Stimulated activated CD8-positive, alpha-beta memory T cell treated with anti-CD3 and anti-CD28 coated beads, Interleukin-12 subunit alpha, Interleukin-12 subunit beta, amount 100 ng/mL, for 24 hours (primary cell): ENCODE results near the gene HSCB.
A peak's percentile ranks its signal among the peaks of the same experiment; 100 is the strongest.
"Not testable (repeated sequence)": the region's sequence is repeated elsewhere in the genome, so short reads cannot be mapped to it uniquely, and the experiment has no call there.

Experiments used
- DNase-seq: peaks from one replicate; pipeline ENCODE4 v3.0.0-alpha.2; 2020; ENCODE audit errors: extremely low read depth

HSCB gene

DNA sequence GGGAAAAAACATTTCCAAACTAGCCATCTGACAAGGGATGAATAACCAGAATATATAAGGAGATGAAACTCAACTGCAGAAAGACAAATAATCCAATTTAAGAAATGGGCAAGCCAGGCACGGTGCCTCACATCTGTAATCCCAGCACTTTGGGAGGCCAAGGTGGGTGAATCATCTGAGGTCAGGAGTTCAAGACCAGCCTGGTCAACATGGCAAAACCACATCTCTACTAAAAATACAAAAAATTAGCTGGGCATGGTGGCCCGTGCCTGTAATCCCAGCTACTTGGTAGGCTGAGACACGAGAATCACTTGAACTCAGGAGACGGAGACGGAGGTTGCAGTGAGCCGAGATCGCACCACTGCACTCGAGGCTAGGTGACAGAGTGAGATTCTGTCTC lies 3.0 kb upstream of the HSCB start:
- DNase-seq: not testable (repeated sequence)

DNA sequence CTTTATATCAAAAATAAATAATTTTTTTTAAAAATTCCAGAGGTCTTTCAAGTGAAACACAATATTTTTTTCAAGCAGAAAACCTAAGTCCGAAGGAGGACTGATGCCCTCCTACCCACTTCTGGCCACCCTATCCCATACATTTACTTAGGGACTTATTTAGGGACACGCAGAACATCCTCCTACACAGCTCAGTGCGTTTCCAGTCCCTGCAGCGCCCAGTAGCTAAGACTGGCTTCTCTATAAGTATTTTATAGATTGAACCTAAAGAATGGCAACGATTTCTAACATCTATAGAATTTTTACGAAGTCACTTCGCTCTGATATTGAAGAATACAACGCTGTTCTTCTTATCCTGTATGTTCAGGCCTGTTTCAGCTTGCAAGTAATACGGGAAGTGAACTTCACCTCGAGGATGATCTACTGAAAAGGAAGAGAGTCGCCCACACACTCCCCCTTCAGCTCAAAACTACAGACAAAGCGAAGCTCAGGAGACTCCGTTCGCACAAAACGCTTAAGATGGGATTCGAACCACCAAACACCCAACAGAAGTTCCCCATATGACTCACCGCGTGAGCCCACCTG lies 547 bp upstream of the HSCB start:
- no peak for DNase-seq

DNA sequence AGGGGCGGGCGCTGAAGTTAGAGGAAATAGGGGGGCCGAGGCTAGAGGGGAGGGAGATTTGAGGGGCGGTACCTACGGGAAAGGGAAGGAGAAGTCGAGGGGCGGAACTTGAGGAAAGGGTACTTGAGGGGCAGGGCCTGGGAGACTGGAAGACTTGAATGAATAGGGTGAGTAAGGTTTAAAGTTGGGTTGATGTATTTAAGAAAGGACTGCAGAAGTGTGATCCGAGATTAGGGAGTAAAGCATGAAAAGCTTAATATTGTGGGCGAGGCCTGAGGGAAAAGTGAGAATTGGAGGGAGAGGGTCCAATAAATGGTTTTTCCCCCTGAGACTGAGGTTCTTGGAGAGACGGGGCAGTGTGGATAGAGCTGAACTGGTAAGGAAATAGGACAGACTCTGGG lies 723 bp downstream of the HSCB start:
- DNase-seq: no peak

DNA sequence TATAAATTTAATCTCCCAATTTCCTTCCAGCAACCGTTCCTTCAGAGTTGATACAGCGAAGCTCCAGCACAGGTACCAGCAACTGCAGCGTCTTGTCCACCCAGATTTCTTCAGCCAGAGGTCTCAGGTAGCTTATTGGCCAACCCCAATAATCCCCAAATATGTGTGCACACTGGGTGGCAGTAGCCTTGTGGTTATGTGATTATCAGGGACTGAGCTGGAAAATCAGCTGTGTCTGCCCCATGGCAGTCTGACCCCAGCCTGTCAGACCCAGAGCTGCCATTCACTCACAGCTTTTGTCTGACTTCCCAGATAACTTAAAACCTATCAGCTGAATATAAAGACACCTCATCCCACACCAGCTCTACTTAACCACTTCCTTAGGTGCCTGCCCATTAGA lies 2.0 kb downstream of the HSCB start:
- DNase-seq: no peak

DNA sequence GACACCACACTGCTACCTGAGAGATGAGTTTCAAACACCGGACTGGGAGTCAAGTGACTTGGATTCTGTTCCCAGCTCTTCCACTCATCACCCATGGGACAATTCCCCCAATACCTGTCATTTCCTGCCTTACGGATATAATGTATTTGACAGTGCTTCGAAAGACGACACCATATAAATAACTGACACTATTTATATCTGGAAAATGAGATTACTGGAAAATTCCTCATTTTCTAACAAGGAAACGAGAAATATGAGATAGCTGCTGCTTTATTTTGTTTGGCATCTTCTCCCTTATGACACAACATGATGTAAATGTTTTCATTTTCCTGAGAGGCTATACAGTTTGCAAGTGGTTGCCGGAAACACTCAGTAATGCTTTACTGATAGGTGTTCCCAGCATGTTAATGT lies 8.6 kb downstream of the HSCB start:
- DNase-seq: no peak

DNA sequence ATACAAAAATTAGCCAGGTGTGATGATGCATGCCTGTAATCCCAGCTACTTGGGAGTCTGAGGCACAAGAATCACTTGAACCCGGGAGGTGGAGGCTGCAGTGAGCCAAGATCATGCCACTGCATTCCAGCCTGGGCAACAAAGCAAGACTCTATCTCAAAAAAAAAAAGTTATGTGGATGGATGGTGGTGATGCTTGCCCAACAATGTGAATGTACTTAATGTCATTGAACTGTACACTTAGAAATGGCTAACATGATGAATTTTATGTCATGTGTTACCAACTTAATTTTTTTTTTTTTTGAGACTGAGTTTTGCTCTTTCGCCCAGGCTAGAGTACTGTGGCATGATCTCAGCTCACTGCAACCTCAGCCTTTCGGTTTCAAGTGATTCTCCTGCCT lies 12.7 kb downstream of the HSCB start:
- DNase-seq: not testable (repeated sequence)

DNA sequence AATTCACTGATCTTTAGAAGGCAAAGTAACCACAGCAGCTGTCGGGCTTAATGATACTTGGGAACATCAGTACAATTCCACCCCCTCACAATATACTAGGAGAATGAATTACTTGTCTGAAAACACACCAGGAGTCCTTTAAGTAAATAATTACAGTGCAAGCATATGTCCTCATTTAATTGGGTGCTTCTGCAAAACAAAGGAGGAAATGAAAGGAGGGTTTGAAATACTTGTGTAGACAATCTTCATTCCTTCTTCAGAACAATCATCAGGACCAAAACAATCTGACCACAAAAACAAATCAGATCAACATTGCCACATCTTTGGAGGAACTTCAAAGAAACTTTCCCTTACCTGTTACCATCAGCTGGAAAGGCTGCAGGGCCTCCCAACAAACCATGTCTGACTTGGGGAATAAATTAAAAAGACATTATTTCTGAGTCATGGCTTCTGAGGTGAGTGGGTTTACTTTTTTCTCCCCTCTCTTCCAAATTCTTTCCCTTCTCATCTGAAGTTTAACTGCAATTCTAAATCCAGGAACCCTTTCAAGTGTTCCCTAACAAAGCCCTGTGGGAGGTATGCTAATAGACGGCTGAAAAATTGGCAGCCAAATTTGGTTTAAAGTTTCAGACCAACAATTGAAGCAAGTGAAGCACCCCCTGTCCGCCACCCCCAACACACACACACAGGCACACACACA lies 18.2 kb downstream of the HSCB start:
- no peak for DNase-seq

DNA sequence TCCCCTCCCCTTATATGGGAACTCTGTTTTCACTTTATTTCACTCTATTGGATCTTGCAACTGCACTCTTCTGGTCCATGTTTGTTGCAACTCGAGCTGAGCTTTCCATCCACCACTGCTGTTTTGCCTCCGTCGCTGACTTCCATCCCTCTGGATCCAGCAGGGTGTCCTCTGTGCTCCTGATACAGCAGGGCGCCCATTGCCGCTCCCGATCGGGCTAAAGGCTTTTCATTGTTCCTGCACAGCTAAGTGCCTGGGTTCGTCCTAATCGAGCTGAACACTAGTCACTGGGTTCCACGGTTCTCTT lies 19.6 kb downstream of the HSCB start:
- DNase-seq: no peak

DNA sequence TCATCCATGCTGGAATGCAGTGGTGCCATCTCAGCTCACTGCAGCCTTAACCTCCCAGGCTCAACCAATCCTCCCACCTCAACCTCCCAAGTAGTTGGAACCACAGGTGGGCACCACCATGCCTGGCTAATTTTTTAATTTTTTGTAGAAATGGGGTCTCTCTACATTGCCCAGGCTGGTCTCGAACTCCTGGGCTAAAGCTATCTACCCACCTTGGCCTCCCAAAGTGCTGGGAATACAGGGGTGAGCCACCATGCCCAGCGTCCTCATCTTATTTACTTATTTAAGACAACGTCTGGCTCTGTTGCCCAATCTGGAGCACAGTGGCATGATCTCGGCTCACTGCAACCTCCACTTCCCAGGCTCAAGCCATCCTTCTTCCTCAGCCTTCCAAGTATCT lies 20.2 kb downstream of the HSCB start:
- not testable (repeated sequence) for DNase-seq

DNA sequence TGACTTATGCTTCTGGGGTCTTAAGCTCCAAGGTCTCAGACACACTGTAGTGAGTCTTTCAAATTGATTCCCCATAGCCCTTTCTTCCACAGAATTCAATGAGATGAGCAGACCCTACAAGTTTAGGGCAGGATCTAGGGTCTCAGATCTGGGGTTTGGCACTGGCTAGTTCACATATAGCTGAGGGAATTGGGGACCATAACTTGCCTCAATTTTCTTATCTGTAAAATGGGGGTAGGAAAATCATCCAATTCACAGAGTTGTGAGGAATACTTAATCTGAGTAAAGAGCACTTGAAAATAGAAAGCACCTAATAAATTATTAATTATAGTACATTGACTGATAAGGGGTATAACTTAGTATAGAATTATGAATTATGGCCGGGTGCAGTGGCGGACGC lies 24.8 kb downstream of the HSCB start:
- DNase-seq: no peak

DNA sequence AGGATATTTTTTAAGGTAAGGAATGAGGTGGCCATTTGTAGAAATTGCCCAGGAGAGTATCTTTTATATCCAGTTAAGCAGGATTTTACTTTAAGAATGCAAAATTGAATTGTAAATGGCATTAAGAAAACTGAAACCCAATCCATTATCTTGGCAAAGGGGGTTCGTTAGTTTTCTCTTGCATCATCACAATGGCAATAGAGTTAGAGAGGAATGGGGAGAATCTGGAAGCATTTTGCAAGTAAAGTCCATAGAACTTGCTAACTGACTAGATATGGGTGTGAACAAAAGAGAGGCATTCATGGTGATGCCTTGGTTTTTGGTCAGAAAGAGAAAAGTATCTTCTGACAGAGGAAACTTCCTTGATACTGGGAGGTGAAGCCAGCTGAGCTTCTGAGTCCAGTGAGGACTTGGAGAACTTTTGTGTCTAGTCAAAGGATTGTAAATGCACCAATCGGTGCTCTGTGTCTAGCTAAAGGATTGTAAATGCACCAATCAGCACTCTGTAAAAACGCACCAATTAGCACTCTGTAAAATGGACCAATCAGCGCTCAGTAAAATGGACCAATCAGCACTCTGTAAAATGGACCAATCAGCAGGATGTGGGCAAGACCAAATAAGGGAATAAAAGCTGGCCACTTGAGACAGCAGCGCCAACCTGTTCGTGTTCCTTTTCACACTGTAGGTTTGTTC lies 27.0 kb downstream of the HSCB start:
- no peak for DNase-seq

DNA sequence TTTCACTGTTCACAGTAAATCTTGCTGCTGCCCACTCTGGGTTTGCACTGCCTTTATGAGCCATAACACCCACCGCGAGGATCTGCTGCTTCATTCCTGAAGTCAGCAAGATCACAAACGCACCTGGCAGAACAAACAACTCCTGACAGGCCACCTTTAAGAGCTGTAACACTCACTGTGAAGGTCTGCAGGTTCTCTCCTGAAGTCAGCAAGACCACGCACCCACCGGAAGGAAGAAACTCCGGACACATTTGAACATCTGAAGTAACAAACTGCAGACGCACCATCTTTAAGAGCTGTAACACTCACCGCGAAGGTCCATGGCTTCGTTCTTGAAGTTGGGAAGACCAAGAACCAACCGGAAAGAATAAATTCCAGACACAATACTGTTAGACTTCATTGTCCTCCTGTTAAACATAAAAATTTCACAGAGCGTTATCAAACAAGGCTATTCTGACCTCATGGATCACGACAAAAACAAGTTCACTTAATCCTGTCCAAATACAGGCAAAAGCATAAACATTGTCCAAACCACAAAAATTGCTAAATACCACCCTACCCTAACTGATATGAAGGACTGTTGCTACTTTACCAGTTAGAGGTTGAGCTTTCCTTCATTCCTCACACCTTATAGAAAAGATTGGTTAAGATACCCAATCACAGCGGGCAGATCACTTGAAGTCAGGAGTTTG lies 27.7 kb downstream of the HSCB start:
- no peak for DNase-seq

DNA sequence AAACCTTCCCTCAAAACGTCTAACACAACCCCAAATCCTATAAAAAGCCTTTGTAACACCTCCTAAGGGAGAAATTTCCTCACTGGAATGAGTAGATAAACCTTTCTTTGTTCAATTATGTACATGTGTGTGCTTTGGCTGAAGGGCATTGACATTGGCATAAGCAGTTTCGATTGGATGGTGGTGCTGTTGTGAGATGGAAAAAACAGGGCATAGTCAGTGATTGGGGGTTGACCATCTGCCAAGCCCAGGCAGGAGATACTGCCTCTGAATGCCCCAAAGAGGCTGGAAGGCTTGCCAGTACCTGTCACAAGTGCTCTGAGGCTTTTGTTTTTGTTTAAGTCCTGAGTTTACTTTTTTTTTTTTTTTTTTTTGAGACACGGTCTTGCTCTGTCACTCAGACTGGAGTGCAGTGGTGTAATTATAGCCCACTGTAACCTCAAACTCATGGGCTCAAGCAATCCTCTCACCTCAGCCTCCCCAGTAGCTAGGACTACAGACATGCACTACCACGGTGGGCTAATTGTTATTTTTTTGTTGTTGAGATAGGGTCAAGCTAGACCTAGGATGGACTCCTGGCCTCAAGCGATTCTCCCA lies 29.5 kb downstream of the HSCB start:
- no peak for DNase-seq

DNA sequence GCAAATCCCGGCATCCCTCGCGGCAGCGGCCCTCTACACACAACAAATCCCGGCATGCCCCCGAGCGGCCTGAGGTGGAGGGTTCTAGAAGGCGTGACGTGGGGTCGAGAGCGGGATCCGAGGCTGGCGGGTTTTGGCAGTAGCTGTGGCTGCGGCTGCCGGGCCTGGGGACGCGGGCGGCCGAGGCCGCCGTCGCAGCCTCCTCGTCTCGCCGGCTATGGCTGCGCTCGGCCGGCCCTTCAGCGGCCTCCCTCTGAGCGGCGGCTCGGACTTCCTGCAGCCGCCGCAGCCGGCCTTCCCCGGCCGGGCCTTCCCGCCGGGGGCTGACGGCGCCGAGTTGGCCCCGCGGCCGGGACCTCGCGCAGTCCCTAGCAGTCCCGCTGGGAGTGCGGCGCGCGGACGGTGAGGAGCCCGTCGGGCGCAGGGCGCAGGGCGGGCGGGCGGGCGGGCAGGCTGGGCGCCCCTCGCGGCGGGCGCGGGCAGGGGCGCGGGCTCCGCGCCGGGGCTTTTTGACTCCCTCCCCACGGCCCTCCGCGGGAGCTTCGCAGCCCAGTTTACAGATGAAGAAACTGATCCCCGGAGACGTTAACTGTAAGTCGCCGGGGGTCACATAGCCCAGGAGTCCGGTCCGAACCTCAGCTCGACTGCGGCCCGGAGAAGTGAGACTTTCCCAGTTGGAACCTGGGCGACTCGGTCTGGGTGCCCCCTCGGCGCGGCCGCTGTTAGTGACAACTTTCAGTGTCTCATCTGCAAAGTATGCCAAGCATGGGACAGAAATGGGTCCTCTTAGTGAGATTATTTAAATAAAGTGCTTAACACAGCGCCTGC lies 31.0 kb downstream of the HSCB start, which contains the start of gene CCDC117:
Gene CCDC117, plus strand, starts transcription at position 63 of the 828 bp plus-strand sequence. Its CDS starts 155 bp downstream, at position 218.
- peak; percentile 76 for DNase-seq

DNA sequence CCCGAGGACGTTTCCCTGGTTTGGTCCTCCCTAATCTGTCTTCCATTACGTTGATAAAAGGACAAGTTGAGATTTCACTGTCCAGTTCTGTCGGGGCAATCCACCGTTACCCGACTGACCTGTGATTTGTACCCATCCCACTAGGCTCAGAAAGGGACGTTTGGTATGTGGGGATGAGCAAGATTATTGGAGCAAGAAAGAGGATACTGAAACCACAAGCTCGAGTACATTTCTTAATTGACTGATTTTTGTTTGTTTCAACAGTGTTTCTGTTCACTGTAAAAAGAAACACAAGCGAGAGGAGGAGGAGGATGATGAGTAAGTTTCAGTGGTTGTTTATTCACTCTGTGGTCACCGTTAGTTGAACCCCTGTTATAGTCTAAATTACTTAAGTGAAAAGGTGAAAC lies 31.6 kb downstream of the HSCB start:
- no peak for DNase-seq

DNA sequence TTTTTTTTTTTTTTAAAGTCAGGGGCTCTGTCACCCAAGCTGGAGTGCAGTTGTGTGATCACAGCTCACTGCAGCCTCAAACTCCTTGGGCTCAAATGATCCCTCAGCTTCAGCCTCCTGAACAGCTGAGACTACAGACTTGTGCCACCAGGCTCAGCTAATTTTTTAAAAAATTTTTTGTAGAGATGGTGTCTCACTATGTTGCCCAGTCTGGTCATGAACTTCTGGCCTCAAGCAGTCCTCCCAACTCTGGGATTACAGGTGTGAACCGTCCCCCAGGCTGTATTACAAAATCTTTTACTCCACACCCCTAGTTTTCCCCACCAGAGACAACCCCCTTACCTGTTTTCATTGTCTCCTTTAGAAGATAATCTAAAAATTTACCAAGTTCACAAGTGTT lies 32.5 kb downstream of the HSCB start:
- DNase-seq: no peak

DNA sequence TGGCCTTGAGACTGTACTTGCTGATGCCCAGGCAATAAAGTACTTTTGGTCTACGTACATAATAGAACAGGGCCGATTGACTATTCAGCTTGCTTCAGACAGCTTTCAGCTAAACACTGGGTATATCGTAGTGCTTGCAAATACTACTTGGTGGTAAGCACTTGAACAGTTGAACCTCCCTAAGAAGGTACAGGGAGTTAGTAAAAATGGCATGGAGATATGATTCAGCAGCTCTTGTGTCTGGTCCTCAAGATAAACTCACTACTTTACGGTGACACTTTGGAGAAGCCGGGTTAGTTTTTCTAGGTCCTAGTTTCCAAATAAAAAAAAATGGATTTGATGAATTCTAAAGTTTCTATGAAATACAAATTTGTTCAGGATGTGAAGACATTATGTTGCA lies 38.0 kb downstream of the HSCB start:
- no peak for DNase-seq

DNA sequence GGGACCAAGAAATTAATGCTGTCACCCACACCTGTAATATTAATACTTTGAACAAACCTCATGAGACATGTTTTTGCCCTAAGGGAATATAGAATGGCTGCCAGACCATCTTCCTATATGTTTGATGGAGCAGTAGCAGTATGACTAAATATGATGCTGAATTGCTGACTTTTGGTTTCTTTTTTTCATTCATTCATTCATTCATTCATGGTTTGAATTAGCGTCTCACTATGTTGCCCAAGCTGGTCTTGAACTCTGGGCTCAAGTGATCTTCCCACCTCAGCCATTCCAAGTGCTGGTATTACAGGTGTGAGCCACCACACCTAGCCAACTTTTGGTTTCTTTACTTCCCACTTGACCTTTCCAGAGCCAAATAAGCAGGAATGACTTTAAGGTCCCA lies 38.5 kb downstream of the HSCB start:
- DNase-seq: no peak

DNA sequence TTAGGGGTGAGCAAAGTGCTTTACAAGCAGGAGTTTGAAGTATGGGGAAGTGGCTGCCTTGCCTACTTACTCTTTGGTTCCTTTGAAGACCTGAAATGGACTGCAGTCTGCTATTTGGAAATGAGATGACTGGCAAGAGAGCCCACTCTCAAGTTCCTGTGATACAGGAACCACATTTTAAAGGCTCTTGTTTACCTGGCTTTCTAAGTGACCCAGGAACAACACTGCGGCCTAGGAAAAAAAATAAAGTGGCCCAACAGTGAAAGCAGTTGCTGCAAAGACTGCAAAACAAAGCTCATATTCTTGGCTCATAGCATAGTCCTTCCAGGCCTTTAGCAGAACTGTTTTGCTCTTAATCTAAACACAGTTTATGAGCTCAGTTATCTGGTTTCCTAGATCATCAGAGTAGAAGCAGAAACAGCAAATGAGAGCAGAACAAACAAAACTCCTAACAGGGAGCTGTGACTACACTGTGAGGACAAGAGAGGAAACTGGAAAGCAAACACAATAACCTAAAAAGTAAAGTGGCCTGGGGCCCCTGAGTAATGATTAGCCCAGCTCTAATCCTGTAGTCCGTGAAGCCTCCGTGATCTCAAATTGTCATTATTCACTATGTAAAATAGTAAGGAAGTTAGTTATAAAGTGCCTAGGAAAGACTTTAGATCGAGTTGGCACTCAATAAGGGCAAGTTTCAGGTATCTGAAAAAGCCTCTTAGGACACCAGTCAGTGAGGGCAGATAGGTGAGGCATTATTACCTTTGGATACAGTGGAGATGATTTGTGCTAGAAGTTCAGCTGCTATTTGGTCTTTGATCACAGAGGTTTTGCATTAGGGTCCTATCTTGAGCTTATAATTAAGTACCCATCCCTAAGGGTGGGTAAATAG lies 42.2 kb downstream of the HSCB start:
- DNase-seq: no peak

DNA sequence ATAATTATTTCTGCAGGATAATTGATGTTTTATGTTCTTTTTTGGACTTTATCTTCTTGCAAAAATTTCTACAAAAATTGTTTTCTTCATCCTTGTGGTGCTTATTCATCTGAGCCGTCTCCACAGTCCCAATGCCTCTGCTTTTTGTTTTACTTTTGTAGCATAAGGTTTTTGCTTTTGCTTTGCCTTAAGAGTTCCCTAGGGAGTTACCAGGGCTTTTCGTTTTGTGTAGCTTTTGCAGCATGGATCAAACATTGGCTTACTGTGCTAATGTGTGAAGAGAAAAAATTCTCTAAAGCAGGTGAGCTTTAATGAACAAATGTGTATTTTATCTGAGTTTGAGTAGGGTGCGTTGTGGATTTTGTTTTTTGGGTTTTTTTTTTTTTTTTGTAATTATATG lies 46.8 kb downstream of the HSCB start:
- no peak for DNase-seq
